Subcutaneous abdominal adipose tissue (tissue), 5 donors: ENCODE results near the gene SHISA8.

Experiments used
- H3K27ac ChIP-seq: one replicate; pipeline ENCODE4 v1.7.0; 2013; ENCODE audit warnings: low read depth, mild to moderate bottlenecking, inconsistent platforms, low read length, moderate library complexity
- H3K27me3 ChIP-seq, 5 donors: one replicate each; pipeline ENCODE4 v1.7.0; 2013; ENCODE audit warnings: low read length in 5 of 5, inconsistent platforms in 1 of 5; ENCODE audit not compliant: control insufficient read depth in 5 of 5, insufficient read depth in 4 of 5
- H3K36me3 ChIP-seq, 5 donors: one replicate each; pipeline ENCODE4 v1.7.0; 2013; ENCODE audit warnings: low read length in 5 of 5; ENCODE audit not compliant: control insufficient read depth in 5 of 5, insufficient read depth in 5 of 5
- H3K4me1 ChIP-seq, 5 donors: one replicate each; pipeline ENCODE4 v1.7.0; 2013; ENCODE audit warnings: low read length in 5 of 5, mild to moderate bottlenecking in 3 of 5, moderate library complexity in 1 of 5; ENCODE audit not compliant: control insufficient read depth in 5 of 5, insufficient read depth in 5 of 5
- H3K4me3 ChIP-seq, 5 donors: one replicate each; pipeline ENCODE4 v1.7.0; 2013; ENCODE audit warnings: low read length in 5 of 5, low read depth in 1 of 5
- H3K9ac ChIP-seq, 5 donors: one replicate each; pipeline ENCODE4 v1.7.0; 2013; ENCODE audit warnings: low read length in 5 of 5, mild to moderate bottlenecking in 4 of 5, moderate library complexity in 3 of 5
- H3K9me3 ChIP-seq, 5 donors: one replicate each; pipeline ENCODE4 v1.7.0; 2013; ENCODE audit warnings: low read length in 5 of 5; ENCODE audit not compliant: control insufficient read depth in 5 of 5
- donor health status: healthy.
- donor health status: healthy.
- donor health status: healthy.
- donor health status: healthy.
- donor health status: healthy.

The SHISA8 gene

DNA sequence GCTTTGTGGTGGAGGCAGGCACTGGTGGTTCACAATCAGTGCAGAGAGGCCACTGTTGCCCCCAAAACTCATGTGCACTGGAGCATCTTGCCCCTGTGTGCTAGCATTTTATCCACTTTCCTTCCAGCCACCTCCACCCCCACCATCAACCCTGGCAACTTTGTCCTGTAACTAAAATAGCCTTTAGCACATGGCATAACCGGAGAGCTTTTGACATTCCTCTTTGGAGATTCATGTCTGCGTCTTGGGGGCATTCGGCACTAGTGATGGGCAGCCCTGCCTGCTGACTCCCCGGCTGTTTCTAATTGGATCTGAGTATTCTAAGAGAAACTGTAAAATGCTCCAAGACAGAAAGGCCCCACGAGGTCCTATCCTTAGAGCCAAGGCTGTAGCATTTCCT, 15.8 kb downstream of the SHISA8 start:
- H3K36me3 ChIP-seq, result peaks cover 0 to 100% (median 82%) of the 10 kb centered on the region in 5 donors
- H3K27ac ChIP-seq, result no peak overlapping the region
- H3K4me1 ChIP-seq, result no peaks in the 10 kb centered on the region
- no peaks in the 10 kb centered on the region for H3K27me3 ChIP-seq
- no peak overlapping the region for H3K4me3 ChIP-seq
- no peaks in the 10 kb centered on the region for H3K9me3 ChIP-seq
- H3K9ac ChIP-seq, result no peak overlapping the region

- no peak overlapping the region for H3K9ac ChIP-seq
- H3K36me3 ChIP-seq, result peaks cover 0 to 100% (median 82%) of the 10 kb centered on the region in 5 donors
- no peak overlapping the region for H3K27ac ChIP-seq
Measured at GRCh38 chr22:41898645-41899044, 16.2 kb downstream of the SHISA8 start.

GRCh38 chr22:41893591-41894375, 21.1 kb downstream of the SHISA8 start:
- no peaks in the 10 kb centered on the region for H3K27me3 ChIP-seq
- H3K9ac ChIP-seq, result no peak overlapping the region
- no peaks in the 10 kb centered on the region for H3K9me3 ChIP-seq
- H3K36me3 ChIP-seq, result peaks cover 1 to 92% (median 75%) of the 10 kb centered on the region in 5 donors
- no peak overlapping the region for H3K27ac ChIP-seq
- H3K4me3 ChIP-seq, result no peak overlapping the region
- no peaks in the 10 kb centered on the region for H3K4me1 ChIP-seq

More at GRCh38 chr22:41898645-41899044, 16.2 kb downstream of the SHISA8 start:
- H3K4me1 ChIP-seq, result no peaks in the 10 kb centered on the region
- H3K27me3 ChIP-seq, result no peaks in the 10 kb centered on the region
- H3K4me3 ChIP-seq, result no peak overlapping the region
- no peaks in the 10 kb centered on the region for H3K9me3 ChIP-seq

DNA sequence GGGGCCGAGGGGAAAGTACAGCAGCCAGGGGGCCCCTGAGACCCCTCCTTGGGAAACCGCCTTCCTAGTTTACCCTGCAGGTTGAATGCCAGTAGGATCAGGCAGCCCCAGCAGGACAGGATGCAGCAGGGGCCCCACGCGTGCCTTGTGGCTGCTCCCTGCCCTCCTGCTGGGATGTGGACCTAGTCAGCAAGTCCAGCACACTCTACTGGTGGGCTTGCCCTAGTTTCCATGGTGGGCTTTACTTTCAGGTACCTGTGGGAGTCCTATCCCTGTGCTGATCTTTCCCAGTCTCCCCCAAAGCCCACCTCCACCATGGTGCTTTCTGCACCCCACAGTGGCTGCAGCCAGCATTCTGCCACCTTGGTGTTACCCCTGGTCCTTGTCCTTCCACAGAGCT, 22.2 kb downstream of the SHISA8 start:
- H3K27me3 ChIP-seq, result no peaks in the 10 kb centered on the region
- H3K4me3 ChIP-seq, result no peak overlapping the region
- no peak overlapping the region for H3K9ac ChIP-seq
- H3K9me3 ChIP-seq, result no peaks in the 10 kb centered on the region
- peaks cover 9 to 92% (median 71%) of the 10 kb centered on the region in 5 donors for H3K36me3 ChIP-seq
- no peaks in the 10 kb centered on the region for H3K4me1 ChIP-seq
- no peak overlapping the region for H3K27ac ChIP-seq

DNA sequence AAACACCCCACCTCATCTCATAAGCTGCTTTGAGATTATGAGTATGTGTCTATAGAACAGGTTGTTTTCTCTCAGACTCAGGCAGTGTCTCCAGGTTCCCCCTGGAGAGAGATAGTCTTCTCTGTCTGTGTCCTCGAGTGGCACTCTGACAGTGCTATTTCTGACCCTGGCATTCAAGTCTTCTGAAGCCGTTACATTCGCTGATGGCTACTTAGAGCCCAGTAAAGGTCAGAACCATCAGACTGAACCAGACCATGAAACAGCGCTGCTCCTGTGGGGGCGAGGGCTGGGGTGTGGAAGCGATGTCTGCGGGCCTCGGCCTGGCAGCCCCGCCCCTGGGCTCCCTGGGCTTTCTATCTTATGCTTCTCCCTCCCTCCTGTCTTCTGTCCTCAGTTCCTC, 23.5 kb downstream of the SHISA8 start:
- no peak overlapping the region for H3K4me3 ChIP-seq
- H3K27me3 ChIP-seq, result no peaks in the 10 kb centered on the region
- no peaks in the 10 kb centered on the region for H3K4me1 ChIP-seq
- no peaks in the 10 kb centered on the region for H3K9me3 ChIP-seq
- no peak overlapping the region for H3K27ac ChIP-seq
- H3K9ac ChIP-seq, result no peak overlapping the region
- H3K36me3 ChIP-seq, result peaks cover 10 to 92% (median 71%) of the 10 kb centered on the region in 5 donors

DNA sequence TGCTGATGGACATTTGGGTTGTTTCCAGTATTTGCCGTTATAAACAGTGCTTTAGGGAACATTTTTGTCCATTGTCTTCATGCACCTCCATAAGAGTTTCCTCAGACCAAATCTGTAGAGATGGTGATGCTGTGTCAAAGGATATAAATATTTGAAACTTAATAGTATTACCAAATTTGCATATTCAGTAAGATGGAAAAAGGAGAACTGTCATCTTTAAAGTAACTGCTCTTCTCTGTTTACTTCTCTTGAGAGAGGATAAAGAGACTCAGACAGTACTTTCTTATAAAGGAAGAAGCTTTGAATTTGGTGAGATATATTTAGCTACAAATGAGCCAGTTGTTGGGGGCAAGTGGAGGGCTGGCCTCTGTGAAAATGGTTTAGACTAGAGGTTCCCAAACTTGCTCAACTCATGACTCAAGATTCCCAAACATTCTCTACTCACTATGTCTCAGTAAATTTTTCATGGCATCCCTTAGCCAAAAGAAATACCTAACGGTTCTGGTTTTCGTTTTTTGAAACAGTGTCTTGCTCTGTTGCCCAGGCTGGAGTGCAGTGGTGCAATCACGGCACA, 26.2 kb downstream of the SHISA8 start:
- no peaks in the 10 kb centered on the region for H3K27me3 ChIP-seq
- no peak overlapping the region for H3K27ac ChIP-seq
- H3K36me3 ChIP-seq, result peaks cover 18 to 92% (median 84%) of the 10 kb centered on the region in 5 donors
- H3K4me3 ChIP-seq, result no peak overlapping the region
- no peak overlapping the region for H3K9ac ChIP-seq
- H3K4me1 ChIP-seq, result peaks cover 0 to 1% (median 0%) of the 10 kb centered on the region in 5 donors
- H3K9me3 ChIP-seq, result no peaks in the 10 kb centered on the region

- Histone ChIP-seq H3K27ac (no peak overlapping the region), H3K36me3 (peaks cover 27 to 96% (median 89%) of the 10 kb centered on the region in 5 donors), H3K27me3 (no peaks in the 10 kb centered on the region), H3K4me3 (no peak overlapping the region), H3K9ac (no peak overlapping the region), H3K9me3 (no peaks in the 10 kb centered on the region), H3K4me1 (peaks cover 0 to 1% (median 0%) of the 10 kb centered on the region in 5 donors)
Measured at GRCh38 chr22:41885516-41885915, 29.4 kb downstream of the SHISA8 start.

DNA sequence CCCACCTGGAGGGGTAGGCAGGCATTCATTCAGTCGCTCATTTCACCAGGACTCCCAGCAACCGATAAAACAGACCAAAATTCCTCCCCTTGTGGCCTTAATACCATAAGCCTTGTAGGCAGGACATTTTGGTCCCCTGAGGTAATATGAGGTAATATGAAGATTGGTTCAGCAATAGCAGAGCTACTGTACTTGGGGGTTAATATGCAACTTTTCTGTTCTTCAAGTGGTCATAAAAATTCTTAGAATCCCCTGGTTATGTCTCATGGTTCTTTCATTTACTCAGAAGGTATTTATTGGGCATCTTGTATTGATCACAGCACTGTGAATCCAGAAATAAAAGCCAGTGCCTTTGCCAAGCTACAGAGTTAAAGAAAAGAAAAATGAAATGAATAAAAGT, 29.8 kb downstream of the SHISA8 start:
- H3K27me3 ChIP-seq, result no peaks in the 10 kb centered on the region
- no peak overlapping the region for H3K27ac ChIP-seq
- no peak overlapping the region for H3K4me3 ChIP-seq
- H3K9me3 ChIP-seq, result no peaks in the 10 kb centered on the region
- H3K4me1 ChIP-seq, result peaks cover 0 to 1% (median 0%) of the 10 kb centered on the region in 5 donors
- H3K9ac ChIP-seq, result no peak overlapping the region
- H3K36me3 ChIP-seq, result peaks cover 27 to 95% (median 91%) of the 10 kb centered on the region in 5 donors

DNA sequence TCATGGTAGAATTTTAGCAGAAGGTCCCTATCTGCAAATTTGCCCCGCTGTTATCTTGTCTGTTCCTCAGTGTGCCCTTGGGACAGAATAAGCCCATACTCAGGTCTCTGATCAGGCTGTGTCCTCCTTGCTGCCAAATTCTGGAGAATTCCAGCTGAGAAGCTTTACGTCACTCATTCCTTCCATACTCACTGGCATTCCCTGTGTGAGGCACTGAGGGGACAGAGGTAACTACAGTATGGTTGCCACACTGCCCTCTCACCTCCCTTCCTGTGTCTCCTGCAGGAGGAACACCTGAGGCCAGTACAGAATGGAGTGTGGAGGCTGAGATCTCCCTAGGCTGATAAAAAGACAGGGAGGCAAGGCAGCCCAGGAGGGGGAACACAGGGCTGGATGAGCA, 31.5 kb downstream of the SHISA8 start:
- H3K4me3 ChIP-seq, result no peak overlapping the region
- H3K36me3 ChIP-seq, result peaks cover 22 to 97% (median 89%) of the 10 kb centered on the region in 5 donors
- no peak overlapping the region for H3K27ac ChIP-seq
- no peaks in the 10 kb centered on the region for H3K9me3 ChIP-seq
- no peaks in the 10 kb centered on the region for H3K27me3 ChIP-seq
- H3K4me1 ChIP-seq, result peaks cover 0 to 1% (median 0%) of the 10 kb centered on the region in 5 donors
- no peak overlapping the region for H3K9ac ChIP-seq

DNA sequence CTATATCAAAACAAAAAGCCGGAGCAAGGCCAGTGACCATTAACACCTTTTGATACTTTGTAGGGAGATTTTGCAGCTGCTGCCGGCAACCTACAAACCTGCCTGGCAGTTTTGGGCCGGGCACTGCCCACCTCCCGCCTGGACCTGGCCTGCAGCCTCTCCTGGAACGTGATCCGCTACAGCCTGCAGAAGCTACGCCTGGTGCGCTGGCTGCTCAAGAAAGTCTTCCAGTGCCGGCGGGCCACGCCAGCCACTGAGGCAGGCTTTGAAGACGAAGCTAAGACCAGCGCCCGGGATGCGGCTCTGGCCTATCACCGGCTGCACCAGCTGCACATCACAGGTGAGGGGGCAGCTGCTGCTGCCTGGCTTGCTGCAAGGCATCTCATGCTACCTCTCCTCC, 34.2 kb downstream of the SHISA8 start:
- Histone ChIP-seq H3K27me3 (no peaks in the 10 kb centered on the region), H3K9me3 (no peaks in the 10 kb centered on the region), H3K4me1 (no peaks in the 10 kb centered on the region), H3K36me3 (peaks cover 22 to 96% (median 90%) of the 10 kb centered on the region in 5 donors), H3K27ac (no peak overlapping the region), H3K9ac (no peak overlapping the region), H3K4me3 (no peak overlapping the region)
